Keratinocyte (primary cell): ENCODE measurements around the gene LRRTM1. TPM values are rescaled to one million over a fixed set of nuclear protein-coding genes. Genes with fewer than 3 reads are reported as not detected.

ENCODE experiments used
- DNase-seq: peaks from one replicate; pipeline ENCODE4 v3.0.0-alpha.2; 2011; ENCODE audit warnings: low read depth, missing footprints, low spot score
- FAIRE-seq: peaks from 2 replicates; lab custom pipeline; 2011; peaks lifted over from hg19 to GRCh38; lab: Jason Lieb, UNC
- H2AFZ ChIP-seq: 2 replicates; pipeline ENCODE4 v1.6.0; 2012; ENCODE audit warnings: low read length, control low read depth, inconsistent platforms; ENCODE audit not compliant: control insufficient read depth
- H3K27ac ChIP-seq: 2 replicates; pipeline ENCODE4 v1.5.1; 2011; ENCODE audit warnings: low read length; ENCODE audit not compliant: control insufficient read depth, insufficient read depth
- H3K27me3 ChIP-seq: 3 replicates; pipeline ENCODE4 v1.6.0; 2011; ENCODE audit warnings: low read length; ENCODE audit not compliant: control insufficient read depth, insufficient read depth; ENCODE audit errors: extremely low read depth
- H3K36me3 ChIP-seq, 2 experiments: 2 replicates in 1 of 2; 3 replicates in 1 of 2; pipeline ENCODE4 v1.5.1; 2011; ENCODE audit warnings: low read length in 2 of 2, mild to moderate bottlenecking in 1 of 2; ENCODE audit not compliant: control insufficient read depth in 2 of 2, insufficient read depth in 2 of 2; ENCODE audit errors: extremely low read depth in 1 of 2
- H3K4me1 ChIP-seq: 3 replicates; pipeline ENCODE4 v1.5.1; 2011; ENCODE audit warnings: low read length; ENCODE audit not compliant: control insufficient read depth, insufficient read depth; ENCODE audit errors: extremely low read depth
- H3K4me2 ChIP-seq: 3 replicates; pipeline ENCODE4 v1.6.0; 2011; ENCODE audit warnings: low read depth, low read length; ENCODE audit not compliant: control insufficient read depth, insufficient read depth; ENCODE audit errors: extremely low read depth
- H3K4me3 ChIP-seq, 3 experiments: fragments of 200-600 bp in 1 of 3; sonication (generic) in 1 of 3; 2 replicates in 2 of 3; 3 replicates in 1 of 3; pipeline ENCODE4 v1.5.1; 2011 to 2016; ENCODE audit warnings: low read length in 3 of 3, mild to moderate bottlenecking in 3 of 3, control low read depth in 2 of 3, inconsistent platforms in 1 of 3, low read depth in 1 of 3, mixed read lengths in 1 of 3, mixed run types in 1 of 3, moderate library complexity in 1 of 3; ENCODE audit not compliant: control insufficient read depth in 2 of 3, insufficient read depth in 2 of 3; ENCODE audit errors: extremely low read depth in 1 of 3
- H3K79me2 ChIP-seq: 2 replicates; pipeline ENCODE4 v1.6.0; 2012; ENCODE audit warnings: low read length; ENCODE audit not compliant: control insufficient read depth, insufficient read depth
- H3K9ac ChIP-seq: 3 replicates; pipeline ENCODE4 v1.6.0; 2011; ENCODE audit warnings: low read length; ENCODE audit not compliant: control insufficient read depth, insufficient read depth; ENCODE audit errors: extremely low read depth
- H3K9me1 ChIP-seq: 3 replicates; pipeline ENCODE4 v1.6.0; 2011; ENCODE audit warnings: low read length; ENCODE audit not compliant: control insufficient read depth, insufficient read depth; ENCODE audit errors: extremely low read depth
- H3K9me3 ChIP-seq: 2 replicates; pipeline ENCODE4 v1.5.1; 2012; ENCODE audit warnings: low read depth, low read length; ENCODE audit not compliant: control insufficient read depth
- H4K20me1 ChIP-seq: 3 replicates; pipeline ENCODE4 v1.6.0; 2011; ENCODE audit warnings: low read length; ENCODE audit not compliant: control insufficient read depth, insufficient read depth; ENCODE audit errors: extremely low read depth
- EZH2 ChIP-seq: IDR thresholded peaks from one replicate; pipeline ENCODE4 v1.6.1; 2012; ENCODE audit warnings: inconsistent platforms, mild to moderate bottlenecking, low read length, moderate library complexity
- dilution Hi-C: fragments of 300-500 bp; cut with MboI; formaldehyde crosslinking; loops from one replicate; pipeline ENCODE4 v1.7.0; 2020; ENCODE audit warnings: low sequenced_read_pairs; ENCODE audit not compliant: extremely low pct_ligation_motif_present
- polyA plus RNA-seq, 5 experiments: library from polyadenylated mRNA; depleted of rRNA in 3 of 5; stranded (reverse) in 3 of 5; stranded (forward) in 1 of 5; unstranded in 1 of 5; fragments of >200 nt; gene quantifications; 1 replicate in 1 of 5; 2 replicates in 3 of 5; 3 replicates in 1 of 5; pipeline versions ENCODE4 v1.2.1 to v1.2.3, GENCODE V29; 2011 to 2012; ENCODE audit warnings: missing spikeins in 2 of 5, low read depth in 1 of 5, low replicate concordance in 1 of 5
- TF ChIP-seq, protein P1 (sequence below), 3 experiments: IDR thresholded peaks in 1 of 3; conservative IDR thresholded peaks in 1 of 3; optimal IDR thresholded peaks in 1 of 3; 2 replicates in 2 of 3; 3 replicates in 1 of 3; pipeline versions ENCODE3 to v1.5.1; 2011; ENCODE audit warnings: low read length in 3 of 3, mild to moderate bottlenecking in 3 of 3, moderate library complexity in 2 of 3, control low read depth in 1 of 3, inconsistent platforms in 1 of 3; ENCODE audit not compliant: insufficient read depth in 2 of 3; ENCODE audit errors: extremely low read depth in 1 of 3

Gene LRRTM1
- polyA plus RNA-seq, 1 donor (not counting 4 experiments of a cell fraction or from before 2014, with no cell fraction given): not detected

DNA sequence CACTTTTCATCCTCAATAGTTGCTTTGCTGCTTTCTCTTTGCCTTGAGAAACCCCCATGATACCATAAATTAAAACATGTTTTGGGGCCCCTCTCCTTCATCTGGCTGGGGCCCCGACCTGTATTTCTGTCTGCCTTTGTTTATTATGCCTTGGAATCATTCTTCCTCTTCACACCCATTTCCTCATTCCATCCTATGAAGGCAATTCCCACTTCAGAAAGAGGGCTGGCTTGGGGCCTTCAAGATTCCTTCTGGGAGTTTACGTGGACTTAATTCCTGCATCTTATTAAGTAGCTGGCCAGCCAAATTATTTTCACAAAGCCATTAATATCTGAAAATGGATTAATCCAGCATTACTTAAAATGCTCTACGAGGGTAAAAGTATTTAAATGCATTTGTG lies 6.8 kb upstream of the LRRTM1 start:
- no peaks in the 10 kb centered on the region for H4K20me1 ChIP-seq
- H3K9ac ChIP-seq: no peak overlapping the region
- H3K9me3 ChIP-seq: no peaks in the 10 kb centered on the region
- no peak overlapping the region for H3K27ac ChIP-seq
- dilution Hi-C loops: no loop called here
- H3K4me3 ChIP-seq: no peak overlapping the region
- no peak for DNase-seq
- no peak for TF ChIP-seq EZH2
- TF ChIP-seq, protein P1, sequence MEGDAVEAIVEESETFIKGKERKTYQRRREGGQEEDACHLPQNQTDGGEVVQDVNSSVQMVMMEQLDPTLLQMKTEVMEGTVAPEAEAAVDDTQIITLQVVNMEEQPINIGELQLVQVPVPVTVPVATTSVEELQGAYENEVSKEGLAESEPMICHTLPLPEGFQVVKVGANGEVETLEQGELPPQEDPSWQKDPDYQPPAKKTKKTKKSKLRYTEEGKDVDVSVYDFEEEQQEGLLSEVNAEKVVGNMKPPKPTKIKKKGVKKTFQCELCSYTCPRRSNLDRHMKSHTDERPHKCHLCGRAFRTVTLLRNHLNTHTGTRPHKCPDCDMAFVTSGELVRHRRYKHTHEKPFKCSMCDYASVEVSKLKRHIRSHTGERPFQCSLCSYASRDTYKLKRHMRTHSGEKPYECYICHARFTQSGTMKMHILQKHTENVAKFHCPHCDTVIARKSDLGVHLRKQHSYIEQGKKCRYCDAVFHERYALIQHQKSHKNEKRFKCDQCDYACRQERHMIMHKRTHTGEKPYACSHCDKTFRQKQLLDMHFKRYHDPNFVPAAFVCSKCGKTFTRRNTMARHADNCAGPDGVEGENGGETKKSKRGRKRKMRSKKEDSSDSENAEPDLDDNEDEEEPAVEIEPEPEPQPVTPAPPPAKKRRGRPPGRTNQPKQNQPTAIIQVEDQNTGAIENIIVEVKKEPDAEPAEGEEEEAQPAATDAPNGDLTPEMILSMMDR (optimal IDR thresholded peaks at IDR 0.05 in 1 of 3, IDR thresholded peaks at IDR 0.05 in 1 of 3, conservative IDR thresholded peaks at IDR 0.05 in 1 of 3; ENCODE audit: extremely low read depth in 1 of 3, insufficient read depth in 2 of 3, low read length in 3 of 3): no peak
- no peaks in the 10 kb centered on the region for H3K4me1 ChIP-seq
- H3K4me2 ChIP-seq: no peak overlapping the region
- H3K79me2 ChIP-seq: no peaks in the 10 kb centered on the region
- H3K27me3 ChIP-seq: no peaks in the 10 kb centered on the region
- no peak for FAIRE-seq
- H2AFZ ChIP-seq: no peak overlapping the region
- no peaks in the 10 kb centered on the region for H3K36me3 ChIP-seq
- H3K9me1 ChIP-seq: no peaks in the 10 kb centered on the region

DNA sequence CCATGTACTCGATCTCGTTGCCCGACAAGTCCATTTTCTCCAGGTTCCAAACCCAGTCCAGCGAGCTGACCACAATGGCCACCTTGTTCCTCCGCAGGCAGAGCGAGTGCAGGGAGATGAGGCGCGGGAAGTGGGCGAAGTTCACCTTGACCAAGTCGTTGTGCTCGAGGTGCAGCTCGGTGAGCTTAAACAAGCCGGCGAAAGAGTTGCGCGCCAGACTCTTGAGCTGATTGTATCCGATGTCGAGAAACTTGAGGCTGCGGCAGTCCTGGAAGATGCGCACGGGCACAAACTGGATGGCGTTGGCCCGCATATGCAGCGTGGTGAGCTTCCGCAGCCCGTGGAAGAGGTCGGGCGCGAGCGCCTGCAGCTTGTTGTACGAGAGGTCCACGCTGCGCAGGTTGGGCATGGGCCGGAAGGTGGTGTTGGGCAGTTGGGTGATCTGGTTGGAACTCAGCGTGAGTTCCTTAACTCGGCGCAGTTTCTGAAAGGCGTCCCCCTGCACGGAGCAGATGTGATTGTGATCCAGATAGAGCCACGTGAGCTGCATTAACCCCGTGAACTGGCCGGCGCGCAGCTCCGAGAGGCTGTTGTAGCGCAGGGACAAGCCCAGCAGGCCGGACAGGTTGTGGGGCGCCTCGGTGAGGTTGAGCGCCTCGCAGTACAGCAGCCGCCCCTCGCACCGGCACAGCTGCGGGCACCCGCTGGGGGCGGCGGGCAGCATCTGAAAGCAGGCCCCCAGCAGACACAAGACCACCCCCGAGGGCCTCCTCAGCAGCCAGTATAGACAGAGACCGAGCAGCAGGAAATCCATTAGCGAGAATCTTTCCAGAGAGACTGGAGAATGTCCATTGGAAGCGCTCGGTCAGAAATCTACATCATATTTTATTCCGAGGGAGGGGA lies 1.3 kb downstream of the LRRTM1 start:
- no peak overlapping the region for H2AFZ ChIP-seq
- dilution Hi-C loops: no loop called here
- no peaks in the 10 kb centered on the region for H4K20me1 ChIP-seq
- no peak for DNase-seq
- no peak overlapping the region for H3K4me3 ChIP-seq
- no peak overlapping the region for H3K4me2 ChIP-seq
- H3K9me3 ChIP-seq: no peaks in the 10 kb centered on the region
- peaks cover 43% of the 10 kb centered on the region for H3K27me3 ChIP-seq
- H3K9me1 ChIP-seq: no peaks in the 10 kb centered on the region
- FAIRE-seq: no peak
- H3K79me2 ChIP-seq: no peaks in the 10 kb centered on the region
- H3K9ac ChIP-seq: no peak overlapping the region
- TF ChIP-seq, protein P1 (optimal IDR thresholded peaks at IDR 0.05 in 1 of 3, IDR thresholded peaks at IDR 0.05 in 1 of 3, conservative IDR thresholded peaks at IDR 0.05 in 1 of 3; ENCODE audit: extremely low read depth in 1 of 3, insufficient read depth in 2 of 3, low read length in 3 of 3): no peak
- TF ChIP-seq EZH2: no peak
- no peaks in the 10 kb centered on the region for H3K36me3 ChIP-seq
- H3K27ac ChIP-seq: no peak overlapping the region
- no peaks in the 10 kb centered on the region for H3K4me1 ChIP-seq
